IMR-90 (cell line): ENCODE data around the gene MEIS1. TPM values are rescaled to one million over a fixed set of nuclear protein-coding genes. Genes with fewer than 3 reads are reported as not detected.

Experiments used
- ATAC-seq: fragments of 200-7000 bp; cut with Tn5 transposase; 2 replicates; pipeline ENCODE4 v1.9.1; 2020; ENCODE audit warnings: low read depth, mild to moderate bottlenecking, moderate library complexity
- BruUV-seq: library from RNA; stranded (reverse); fragments of 400-500 nt; replicated peaks from 2 replicates; lab custom pipeline; 2021; lab: Mats Ljungman, UMichigan
- CTCF ChIA-PET: fragments of 300-600 bp; formaldehyde crosslinking; extraction: SDS; loops from one replicate; lab custom pipeline; 2021; ENCODE audit warnings: antibody characterized with exemption; lab: Yijun Ruan, JAX
- POLR2A ChIA-PET: fragments of 300-600 bp; sonication (Branson Sonifier 250); formaldehyde crosslinking; loops from one replicate; lab custom pipeline; 2022; ENCODE audit warnings: antibody characterized with exemption; ENCODE audit not compliant: unreplicated experiment; lab: Charles Lee
- DNase-seq: peaks from one replicate; pipeline ENCODE4 v3.0.0; 2013
- H2AFZ ChIP-seq: replicated peaks from 2 replicates; pipeline ENCODE3; 2013; ENCODE audit warnings: low read length, mild to moderate bottlenecking; ENCODE audit not compliant: poor library complexity
- H2AK5ac ChIP-seq: 2 replicates; pipeline ENCODE4 v1.6.1; 2013; ENCODE audit warnings: low read depth, low read length, inconsistent platforms
- H2AK9ac ChIP-seq: replicated peaks from 2 replicates; pipeline ENCODE3; 2013; ENCODE audit warnings: mild to moderate bottlenecking, low read depth, low read length, moderate library complexity; ENCODE audit not compliant: poor library complexity
- H2BK120ac ChIP-seq: 2 replicates; pipeline ENCODE4 v1.6.1; 2013; ENCODE audit warnings: low read depth, low read length, inconsistent platforms
- H2BK15ac ChIP-seq: 3 replicates; pipeline ENCODE4 v1.6.1; 2013; ENCODE audit warnings: low read depth, low read length, inconsistent platforms
- H2BK20ac ChIP-seq: 2 replicates; pipeline ENCODE4 v1.6.1; 2013; ENCODE audit warnings: low read depth, mild to moderate bottlenecking, inconsistent platforms, low read length, moderate library complexity
- H2BK5ac ChIP-seq: 2 replicates; pipeline ENCODE4 v1.6.1; 2013; ENCODE audit warnings: mild to moderate bottlenecking, low read depth, low read length, inconsistent platforms; ENCODE audit not compliant: poor library complexity, severe bottlenecking
- H3K14ac ChIP-seq: replicated peaks from 2 replicates; pipeline ENCODE4 v1.6.1; 2013; ENCODE audit warnings: low read depth, low read length, inconsistent platforms
- H3K18ac ChIP-seq: 2 replicates; pipeline ENCODE4 v1.6.1; 2013; ENCODE audit warnings: low read depth, low read length, control low read depth
- H3K23ac ChIP-seq: 2 replicates; pipeline ENCODE4 v1.6.1; 2013; ENCODE audit warnings: low read depth, low read length, inconsistent platforms
- H3K27ac ChIP-seq: 2 replicates; pipeline ENCODE4 v1.5.1; 2013; ENCODE audit warnings: mild to moderate bottlenecking, control low read depth, low read length; ENCODE audit not compliant: insufficient read depth
- H3K27me3 ChIP-seq: 2 replicates; pipeline ENCODE4 v1.6.1; 2013; ENCODE audit warnings: low read length; ENCODE audit not compliant: control insufficient read depth, insufficient read depth
- H3K36me3 ChIP-seq: 2 replicates; pipeline ENCODE4 v1.6.1; 2013; ENCODE audit warnings: low read length, mixed read lengths; ENCODE audit not compliant: control insufficient read depth, insufficient read depth
- H3K4ac ChIP-seq: 2 replicates; pipeline ENCODE4 v1.6.1; 2013; ENCODE audit warnings: low read depth, low read length, inconsistent platforms
- H3K4me1 ChIP-seq: 2 replicates; pipeline ENCODE4 v1.6.1; 2013; ENCODE audit warnings: low read length, mixed read lengths; ENCODE audit not compliant: control insufficient read depth, insufficient read depth
- H3K4me2 ChIP-seq: 2 replicates; pipeline ENCODE4 v1.6.1; 2013; ENCODE audit warnings: low read depth, mild to moderate bottlenecking, control low read depth, low read length, moderate library complexity
- H3K4me3 ChIP-seq: 2 replicates; pipeline ENCODE4 v1.5.1; 2013; ENCODE audit warnings: low read depth, mild to moderate bottlenecking, control low read depth, low read length, moderate library complexity; ENCODE audit not compliant: insufficient read depth
- H3K56ac ChIP-seq: 2 replicates; pipeline ENCODE4 v1.6.1; 2013; ENCODE audit warnings: low read length, inconsistent platforms; ENCODE audit not compliant: insufficient read depth; ENCODE audit errors: extremely low read depth
- H3K79me1 ChIP-seq, 2 experiments: 2 replicates each; pipeline ENCODE4 v1.6.1; 2013; ENCODE audit warnings: low read length in 2 of 2, inconsistent platforms in 1 of 2, low read depth in 1 of 2
- H3K9ac ChIP-seq: 2 replicates; pipeline ENCODE4 v1.6.1; 2013; ENCODE audit warnings: low read depth, low read length, control low read depth
- H3K9me1 ChIP-seq: 2 replicates; pipeline ENCODE4 v1.6.1; 2013; ENCODE audit warnings: low read length, inconsistent platforms; ENCODE audit not compliant: insufficient read depth
- H3K9me3 ChIP-seq: 2 replicates; pipeline ENCODE4 v1.6.1; 2013; ENCODE audit warnings: low read length; ENCODE audit not compliant: control insufficient read depth, insufficient read depth
- H4K20me1 ChIP-seq: 2 replicates; pipeline ENCODE4 v1.6.1; 2013; ENCODE audit warnings: low read length, inconsistent platforms; ENCODE audit not compliant: insufficient read depth
- H4K5ac ChIP-seq: 2 replicates; pipeline ENCODE4 v1.6.1; 2013; ENCODE audit warnings: mild to moderate bottlenecking, low read depth, low read length, control low read depth
- H4K8ac ChIP-seq, 2 experiments: 2 replicates each; pipeline ENCODE4 v1.6.1; 2013; ENCODE audit warnings: low read depth in 2 of 2, low read length in 2 of 2, control low read depth in 1 of 2, inconsistent platforms in 1 of 2
- H4K91ac ChIP-seq: 2 replicates; pipeline ENCODE4 v1.6.1; 2013; ENCODE audit warnings: low read depth, low read length, inconsistent platforms; ENCODE audit not compliant: insufficient read depth
- MAZ ChIP-seq: IDR thresholded peaks from 2 replicates; pipeline ENCODE4 v1.6.1; 2012; ENCODE audit warnings: low read depth, mild to moderate bottlenecking, low read length, improper control_type of control experiment, moderate library complexity, borderline replicate concordance
- RAD21 ChIP-seq: IDR thresholded peaks from 2 replicates; pipeline ENCODE4 v1.6.1; 2012; ENCODE audit warnings: low read length, improper control_type of control experiment
- WGBS, 2 experiments: methylation state at CpG; one replicate each; pipeline versions ENCODE4 v1.1.5 to v1.1.7; 2013; ENCODE audit warnings: missing lambda C conversion rate in 2 of 2; ENCODE audit not compliant: insufficient read length in 1 of 2; ENCODE audit errors: extremely low coverage in 2 of 2; 5-methylcytosine and 5-hydroxymethylcytosine counted together
- dilution Hi-C: fragments of 300-500 bp; cut with HindIII; formaldehyde crosslinking; loops from one replicate; pipeline ENCODE4 v1.14.3; 2018; ENCODE audit warnings: low sequenced_read_pairs; ENCODE audit not compliant: unreplicated experiment
- in situ Hi-C: fragments of 300-500 bp; cut with MboI; formaldehyde crosslinking; loops from 3 replicates; pipeline ENCODE4 v1.14.3; 2019; ENCODE audit warnings: low sequenced_read_pairs, inconsistent platforms, mixed read lengths
- intact Hi-C: fragments of 100-400 bp; cut with micrococcal nuclease; formaldehyde crosslinking; loops from 2 replicates; pipeline ENCODE4 v1.10.0; 2022
- polyA plus RNA-seq, 3 experiments: library from polyadenylated mRNA; depleted of rRNA; stranded (reverse); fragments of >200 nt; gene quantifications; 2 replicates each; pipeline ENCODE4 v1.2.3, GENCODE V29; 2012; ENCODE audit warnings: low replicate concordance in 1 of 3
- total RNA-seq: library from RNA; depleted of rRNA; stranded (reverse); fragments of >200 nt; gene quantifications from 2 replicates; pipeline ENCODE4 v1.2.3, GENCODE V29; 2012

The MEIS1 gene
- total and polyA plus RNA-seq, 2 of the 4 experiments (the other 2 are of a cell fraction): 54.4 to 157 TPM

DNA sequence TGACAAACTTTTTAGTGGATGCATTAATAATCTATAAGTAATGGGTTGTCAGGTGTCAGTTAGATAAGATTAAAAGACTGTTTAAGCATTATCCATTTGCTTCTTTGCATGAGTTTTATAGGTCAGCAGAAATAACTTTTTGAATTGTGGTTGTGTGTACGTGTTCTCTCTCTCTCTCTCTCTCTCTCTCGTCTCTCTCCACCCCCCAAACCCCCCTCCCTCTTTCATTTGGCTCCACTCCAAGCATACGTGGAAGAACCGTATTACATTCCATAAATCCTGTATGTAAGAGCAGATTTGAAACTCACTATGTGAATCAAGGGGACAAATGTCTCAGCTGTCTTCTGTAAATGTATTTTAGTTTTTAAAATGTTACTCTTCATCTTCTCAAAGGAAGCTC lies 120.2 kb downstream of the MEIS1 start:
- Histone ChIP-seq H2BK15ac (no peak overlapping the region), H2AFZ (no peak overlapping the region), H2AK5ac (no peak overlapping the region), H3K18ac (no peak overlapping the region), H2AK9ac (no peak overlapping the region), H4K5ac (no peak overlapping the region), H3K27ac (peak overlapping the region; percentile 45; the same call in 1 of the 2 replicates), H2BK20ac (no peak overlapping the region), H2BK120ac (no peak overlapping the region), H3K79me1 (peaks cover 35 to 69% of the 10 kb centered on the region in 2 experiments), H3K9ac (peak overlapping the region; percentile 46; the same call in 1 of the 2 replicates), H3K14ac (no peak overlapping the region), H4K8ac (0 out of 4 replicates have a peak overlapping the region, but pooled peaks have one; percentile 3 to 37), H3K36me3 (peaks cover 34% of the 10 kb centered on the region), H3K9me3 (no peaks in the 10 kb centered on the region), H4K20me1 (peaks cover 62% of the 10 kb centered on the region), H3K4me1 (peaks cover 20% of the 10 kb centered on the region), H3K56ac (peak overlapping the region; percentile 2; the same call in 1 of the 2 replicates), H3K4me3 (no peak overlapping the region), H3K4ac (no peak overlapping the region), H3K9me1 (peaks cover 10% of the 10 kb centered on the region), H3K23ac (no peak overlapping the region), H3K27me3 (no peaks in the 10 kb centered on the region), H4K91ac (no peak overlapping the region), H2BK5ac (peak overlapping the region; percentile 11), H3K4me2 (peak overlapping the region; percentile 62)
- dilution Hi-C loops: no loop called here
- POLR2A ChIA-PET: interaction anchor here (0.6 kb wide), 1 partner anchor 126 kb away, joined by 4 read pairs; no protein-coding TSS in a partner anchor
- DNase-seq (peak; percentile 62), ATAC-seq (no peak)
- no CpG with 5 or more reads among the region's 4 CpGs for WGBS, 2 experiments
- intact Hi-C loops: no loop called here
- in situ Hi-C loops: no loop called here
- BruUV-seq: no TSS peak
- TF ChIP-seq RAD21 (no peak), MAZ (peak; percentile 33; the same call in 1 of the 2 replicates)
- CTCF ChIA-PET: no interaction called here
